NCI-H69 (cell line): Measurements from ENCODE around the gene FLYWCH1.

Experiments
- DNase-seq: peaks from one replicate; lab custom pipeline; 2025; lab: John Stamatoyannopoulos, UW

FLYWCH1 gene

DNA sequence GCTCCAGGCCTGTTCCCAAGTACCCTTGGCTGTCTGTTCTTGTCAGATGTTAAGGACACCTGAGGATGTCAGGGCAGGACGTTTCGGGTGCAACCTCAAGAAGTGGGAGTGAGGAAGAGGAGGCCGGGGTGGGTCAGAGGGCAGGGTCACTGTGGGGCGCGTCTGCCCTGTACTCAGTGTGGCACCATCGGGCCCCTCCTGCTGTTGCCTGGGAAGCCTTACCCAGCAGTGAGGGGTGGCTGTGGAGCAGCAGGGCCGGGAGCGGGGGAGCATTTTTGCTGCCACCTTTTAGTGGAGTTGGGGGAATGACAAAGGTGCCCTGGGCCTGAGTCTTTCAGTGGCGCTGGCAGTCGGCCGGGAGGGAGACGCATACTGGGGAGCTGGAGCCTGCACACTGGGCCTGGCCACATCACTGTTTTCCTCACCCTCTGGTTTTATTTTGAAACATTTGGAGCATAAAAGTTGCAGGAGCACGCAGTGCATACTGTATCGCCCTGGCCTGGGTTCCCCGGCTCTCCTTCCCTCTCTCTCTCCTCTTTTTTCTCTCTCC lies 11.1 kb upstream of the FLYWCH1 start:
- DNase-seq = no peak

DNA sequence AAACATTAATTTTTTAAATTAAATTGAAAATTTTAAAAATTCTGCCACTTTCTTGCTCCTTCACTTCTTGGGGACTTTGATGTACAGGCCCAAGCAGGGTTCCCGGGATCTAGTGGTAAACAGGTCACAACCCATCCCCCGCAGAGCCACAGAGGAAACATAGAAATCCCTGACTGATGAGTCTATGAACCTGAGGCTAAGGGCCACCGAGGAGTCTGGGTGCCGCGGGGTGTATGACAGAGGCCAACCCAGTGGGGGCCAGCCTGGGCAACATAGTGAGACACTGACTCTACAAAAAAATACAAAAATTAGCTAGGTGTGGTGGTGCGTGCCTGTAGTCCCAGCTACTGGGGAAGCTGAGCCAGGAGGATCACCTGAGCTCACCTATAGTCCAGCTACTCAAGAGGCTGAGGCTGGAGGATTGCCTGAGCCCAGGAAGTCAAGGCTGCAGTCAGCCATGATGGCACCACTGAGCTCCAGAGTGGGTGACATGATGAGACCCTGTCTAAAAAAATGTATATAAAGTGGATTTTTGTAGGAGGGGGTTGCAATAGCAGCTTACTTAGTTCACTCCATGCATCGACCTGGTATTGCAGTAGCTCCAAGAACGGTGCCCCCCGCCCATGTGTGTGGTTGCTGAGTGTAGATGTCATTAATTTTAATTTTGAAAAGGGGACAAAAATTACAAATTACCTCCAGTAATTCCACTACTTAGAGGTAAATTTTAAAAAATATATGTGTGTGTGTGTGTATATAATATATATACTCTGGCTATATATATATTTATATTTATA lies 9.2 kb upstream of the FLYWCH1 start:
- DNase-seq = no peak

DNA sequence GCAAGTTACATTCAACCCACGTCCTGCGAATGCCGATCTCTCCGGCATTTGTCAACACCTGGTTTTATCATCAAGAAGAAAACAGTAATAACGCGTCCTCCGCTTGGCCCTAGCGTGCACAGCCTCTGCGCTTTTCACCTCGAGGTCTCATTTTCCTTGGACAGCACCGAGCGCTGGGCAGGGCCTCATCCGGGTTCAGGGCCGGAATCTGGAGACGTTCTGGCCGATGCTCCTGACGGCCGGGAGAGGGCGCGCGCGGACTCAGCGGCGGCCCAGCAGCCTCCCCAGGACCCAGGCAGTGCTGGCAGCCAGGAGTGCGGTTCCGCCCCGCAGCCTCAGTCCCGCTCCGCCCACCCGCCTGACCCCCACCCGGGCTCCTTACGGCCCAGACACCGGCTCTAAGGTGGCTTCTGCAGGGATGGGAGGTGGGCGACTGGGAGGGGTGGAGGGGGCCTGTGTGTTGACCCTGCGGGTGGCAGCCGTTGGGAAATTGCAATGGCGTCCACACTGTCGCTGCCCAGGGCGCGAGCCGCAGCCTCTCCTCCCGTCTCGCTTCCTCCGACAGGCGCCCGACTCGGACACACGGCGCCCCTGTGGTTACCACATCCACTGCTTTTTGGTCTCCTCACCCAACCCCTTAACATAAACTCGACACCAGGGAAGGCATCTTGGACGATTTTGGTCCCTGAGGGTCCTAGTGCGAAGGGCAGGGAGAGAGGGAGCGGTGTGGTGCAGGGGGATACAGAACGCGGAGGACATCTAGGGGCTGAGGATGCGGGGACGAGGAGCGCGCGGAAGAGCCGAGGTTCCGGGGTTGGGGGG lies 7.4 kb upstream of the FLYWCH1 start:
- DNase-seq = peak; percentile 90

DNA sequence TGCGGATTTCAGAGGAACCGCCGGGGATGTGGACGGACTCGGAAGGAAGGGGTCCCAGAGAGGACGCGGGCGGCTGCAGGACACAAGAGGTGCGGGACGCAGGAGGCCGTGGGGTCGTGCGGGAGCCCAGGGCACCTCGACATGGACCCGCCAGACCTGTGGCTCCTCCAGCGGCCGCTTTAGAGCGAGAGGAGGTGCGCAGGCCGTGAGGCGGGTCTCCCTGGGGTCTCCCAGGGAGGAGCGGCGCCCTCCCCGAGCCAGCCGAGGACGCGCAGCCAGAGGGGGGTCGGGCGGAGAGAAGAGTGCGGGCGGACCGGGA lies 6.8 kb upstream of the FLYWCH1 start:
- peak; percentile 87 for DNase-seq

DNA sequence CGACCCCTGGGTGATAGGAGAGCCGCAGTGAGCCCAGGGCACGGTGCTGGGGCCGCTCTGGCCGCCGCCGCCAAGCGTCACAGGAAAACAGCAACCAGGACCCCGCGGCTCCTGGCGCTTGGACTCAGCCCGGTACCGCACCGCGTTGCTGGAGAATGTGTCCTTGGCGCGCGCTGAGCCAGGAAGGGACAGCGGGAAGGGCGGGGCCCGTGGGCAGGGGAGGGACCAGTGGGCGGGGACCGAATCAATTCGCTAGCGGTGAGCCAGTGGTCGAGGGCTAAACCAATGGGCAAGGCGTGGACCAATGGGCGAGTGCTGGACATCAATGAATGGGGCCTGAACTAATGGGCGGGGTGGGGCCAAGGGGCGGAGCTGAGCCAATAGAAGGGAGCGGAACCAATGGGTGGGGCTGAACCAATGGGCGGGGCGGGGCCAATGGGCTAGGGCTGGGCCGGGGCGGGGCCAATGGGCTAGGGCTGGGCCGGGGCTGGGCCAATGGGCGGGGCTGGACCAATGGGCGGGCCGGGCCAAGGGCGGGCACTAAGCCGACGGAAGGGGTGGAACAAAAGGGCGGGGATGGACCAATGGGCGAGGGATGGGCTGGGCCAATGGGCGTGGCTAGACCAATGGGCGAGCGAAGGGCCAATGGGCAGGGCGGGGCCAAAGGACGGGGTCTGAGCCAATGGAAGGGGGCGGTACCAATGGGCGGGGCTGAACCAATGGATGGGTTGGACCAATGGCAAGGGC lies 6.3 kb upstream of the FLYWCH1 start:
- peak; percentile 100 for DNase-seq

DNA sequence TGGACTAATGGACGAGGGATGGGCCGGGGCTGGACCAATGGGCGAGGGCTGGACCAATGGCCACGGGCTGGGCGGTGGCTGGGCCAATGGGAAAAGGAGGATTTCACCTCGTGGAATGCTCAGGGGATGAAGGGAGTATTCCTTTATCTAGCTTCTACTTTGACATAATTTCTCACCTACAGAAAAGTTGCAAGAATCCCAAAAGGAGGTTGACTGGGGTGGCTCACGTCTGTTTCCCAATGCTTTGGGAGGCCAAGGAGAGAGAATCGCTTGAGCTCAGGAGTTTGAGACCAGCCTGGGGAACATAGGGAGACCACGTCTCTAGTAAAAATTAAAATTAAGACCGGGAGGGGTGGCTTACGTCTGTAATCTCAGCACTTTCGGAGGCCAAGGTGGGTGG lies 5.7 kb upstream of the FLYWCH1 start:
- DNase-seq = no peak

DNA sequence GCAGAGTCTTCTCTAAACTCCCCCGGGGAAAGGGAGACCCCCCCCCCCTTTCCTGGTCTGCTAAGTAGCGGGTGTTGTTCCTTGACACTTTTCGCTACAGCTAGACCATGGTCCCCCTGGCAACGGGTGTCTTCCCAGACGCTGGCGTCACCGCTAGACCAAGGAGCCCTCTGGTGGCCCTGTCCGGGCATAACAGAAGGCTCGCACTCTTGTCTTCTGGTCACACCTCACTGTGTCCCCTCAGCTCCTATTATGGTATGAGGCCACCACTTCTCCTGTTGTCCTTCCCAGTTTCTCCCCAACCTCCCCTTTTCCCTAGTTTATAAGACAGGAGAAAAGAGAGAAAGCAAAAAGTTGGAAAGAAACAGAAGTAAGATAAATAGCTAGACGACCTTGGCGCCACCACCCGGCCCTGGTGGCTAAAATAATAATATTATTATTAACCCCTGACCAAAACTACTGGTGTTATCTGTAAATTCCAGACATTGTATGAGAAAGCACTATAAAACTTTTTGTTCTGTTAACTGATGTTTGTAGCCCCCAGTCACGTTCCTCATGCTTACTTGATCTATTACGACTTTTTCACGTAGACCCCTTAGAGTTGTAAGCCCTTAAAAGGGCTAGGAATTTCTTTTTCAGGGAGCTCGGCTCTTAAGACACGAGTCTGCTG lies 4.5 kb upstream of the FLYWCH1 start:
- peak; percentile 74 for DNase-seq

DNA sequence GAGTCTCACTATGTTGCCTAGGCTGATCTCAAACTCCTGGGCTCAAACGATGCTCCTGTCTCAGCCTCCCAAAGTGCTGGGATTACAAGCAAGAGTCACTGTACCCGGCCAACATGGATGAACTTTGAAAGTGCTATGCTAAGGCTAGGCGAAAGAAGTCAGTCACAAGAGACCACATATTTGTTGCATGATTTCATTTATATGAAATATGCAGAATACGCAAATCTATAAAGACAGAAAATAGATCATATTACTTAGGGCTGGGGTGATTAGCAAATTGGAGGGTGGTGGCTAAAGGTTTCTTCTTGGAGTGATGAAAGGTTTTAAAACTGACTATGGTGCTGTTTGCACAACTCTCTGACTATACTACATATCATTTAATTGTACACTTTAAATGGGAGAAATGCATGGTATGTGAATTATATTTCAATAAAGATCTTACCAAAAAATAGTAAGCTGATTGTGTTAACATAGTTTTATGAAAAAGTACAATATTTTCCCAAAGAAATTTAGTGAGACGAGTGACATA lies 1.2 kb upstream of the FLYWCH1 start:
- no peak for DNase-seq

DNA sequence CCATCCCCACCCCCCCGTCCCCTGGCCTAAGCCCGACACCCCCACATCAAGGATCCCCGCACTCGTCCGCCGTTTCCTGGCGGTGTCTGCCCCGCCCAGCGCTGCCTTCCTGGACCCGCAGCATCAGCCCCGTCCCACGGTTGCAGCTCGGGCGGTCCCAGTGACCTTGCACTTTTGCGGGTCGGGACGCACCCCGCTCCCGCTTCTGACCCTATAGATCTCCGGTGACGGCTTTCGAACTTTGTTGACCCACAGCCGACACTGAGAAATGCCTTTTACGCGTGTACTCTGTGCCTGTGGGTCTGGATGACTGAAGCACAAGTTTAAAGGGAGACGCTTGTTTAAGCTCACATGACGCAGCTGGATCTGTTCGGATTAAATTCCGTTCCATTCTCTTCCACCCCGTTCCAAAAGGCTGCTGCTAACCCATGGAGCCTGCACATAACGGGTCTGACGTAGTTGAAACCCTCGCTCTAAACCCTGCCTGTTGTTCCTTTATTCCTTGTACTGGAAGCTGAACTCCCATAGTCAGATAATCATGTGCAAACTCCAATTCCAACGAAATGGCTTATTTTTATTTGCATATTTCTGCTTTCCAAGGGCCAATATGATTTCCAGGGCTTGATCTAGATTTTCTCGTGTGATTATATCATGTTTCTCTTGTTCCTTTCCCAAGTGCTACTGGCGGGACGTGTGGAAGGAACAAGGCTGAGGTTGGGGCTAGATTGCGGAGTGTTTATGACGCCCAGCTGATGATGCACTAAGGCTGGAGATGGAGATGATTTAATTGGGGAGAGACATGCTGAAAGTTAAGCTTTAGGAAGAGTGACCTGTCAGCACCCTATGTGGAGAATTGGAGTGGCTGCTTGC lies 834 bp downstream of the FLYWCH1 start:
- DNase-seq = peak; percentile 52

DNA sequence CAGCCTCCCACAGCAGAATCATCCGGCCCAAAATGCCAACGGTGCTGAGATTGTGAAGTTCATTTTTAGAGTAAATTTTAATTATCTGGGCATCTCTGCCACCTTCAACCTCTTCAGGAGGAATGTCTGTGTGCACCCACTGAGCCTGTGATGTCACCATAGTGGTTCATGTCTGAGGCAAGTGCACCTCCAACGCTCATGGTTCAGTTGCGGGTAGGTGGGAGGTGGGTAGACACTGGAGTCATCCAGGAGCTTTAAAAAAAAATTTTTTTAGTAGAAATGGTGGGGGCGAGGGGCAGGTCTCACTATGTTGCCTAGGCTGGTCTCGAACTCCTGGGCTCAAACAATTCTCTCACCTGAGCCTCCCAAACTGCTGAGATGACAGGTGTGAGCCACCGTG lies 1.9 kb downstream of the FLYWCH1 start:
- no peak for DNase-seq

DNA sequence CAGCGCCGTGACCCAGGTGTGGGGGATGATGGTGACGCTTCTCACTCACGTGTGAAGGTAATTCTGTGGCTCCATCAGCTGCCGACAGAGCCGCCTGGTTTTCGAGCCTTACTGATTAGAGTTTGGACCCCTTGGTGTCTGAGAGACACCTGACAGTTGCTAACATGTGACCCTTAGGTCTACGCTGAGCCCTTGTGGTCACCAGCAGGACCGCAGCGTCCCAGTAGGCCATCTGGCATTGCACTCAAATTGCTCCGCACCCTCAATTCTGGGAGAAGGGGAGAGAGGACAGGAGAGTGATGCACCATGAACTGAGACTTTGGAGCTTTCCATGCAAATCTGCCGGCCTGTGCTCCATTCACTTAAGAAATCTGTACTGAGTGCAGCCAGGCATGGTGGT lies 2.5 kb downstream of the FLYWCH1 start:
- DNase-seq = no peak

DNA sequence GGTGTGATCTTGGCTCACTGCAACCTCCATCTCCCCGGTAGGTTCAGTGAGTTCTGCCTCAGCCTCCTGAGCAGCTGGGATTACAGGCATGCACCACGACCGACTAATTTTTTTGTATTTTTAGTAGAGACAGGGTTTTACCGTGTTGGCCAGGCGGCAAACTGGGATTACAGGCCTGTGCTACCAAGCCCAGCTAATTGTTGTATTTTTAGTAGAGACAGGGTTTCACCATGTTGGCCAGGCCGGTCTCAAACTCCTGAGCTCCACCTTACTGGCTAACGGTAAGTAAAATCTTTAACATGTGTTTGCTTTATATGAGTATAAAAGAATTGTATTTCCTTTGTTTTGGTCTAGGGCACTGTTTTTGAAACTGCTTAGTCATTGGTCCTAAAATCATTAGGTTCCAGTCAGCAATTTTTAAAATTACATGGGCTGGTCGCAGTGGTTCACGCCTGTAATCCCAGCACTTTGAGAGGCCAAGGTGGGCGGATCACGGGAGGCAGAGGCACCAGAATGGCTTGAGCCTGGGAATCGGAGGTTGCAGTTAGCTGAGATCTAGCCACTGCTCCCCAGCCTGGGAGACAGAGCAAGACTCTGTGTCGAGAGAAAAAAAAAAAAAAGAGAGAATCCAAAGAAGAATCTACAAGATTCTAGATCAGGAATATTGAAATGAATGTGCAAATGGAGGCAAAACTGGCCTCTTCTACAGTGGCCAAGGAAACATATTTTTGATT lies 3.6 kb downstream of the FLYWCH1 start:
- peak; percentile 35 for DNase-seq

DNA sequence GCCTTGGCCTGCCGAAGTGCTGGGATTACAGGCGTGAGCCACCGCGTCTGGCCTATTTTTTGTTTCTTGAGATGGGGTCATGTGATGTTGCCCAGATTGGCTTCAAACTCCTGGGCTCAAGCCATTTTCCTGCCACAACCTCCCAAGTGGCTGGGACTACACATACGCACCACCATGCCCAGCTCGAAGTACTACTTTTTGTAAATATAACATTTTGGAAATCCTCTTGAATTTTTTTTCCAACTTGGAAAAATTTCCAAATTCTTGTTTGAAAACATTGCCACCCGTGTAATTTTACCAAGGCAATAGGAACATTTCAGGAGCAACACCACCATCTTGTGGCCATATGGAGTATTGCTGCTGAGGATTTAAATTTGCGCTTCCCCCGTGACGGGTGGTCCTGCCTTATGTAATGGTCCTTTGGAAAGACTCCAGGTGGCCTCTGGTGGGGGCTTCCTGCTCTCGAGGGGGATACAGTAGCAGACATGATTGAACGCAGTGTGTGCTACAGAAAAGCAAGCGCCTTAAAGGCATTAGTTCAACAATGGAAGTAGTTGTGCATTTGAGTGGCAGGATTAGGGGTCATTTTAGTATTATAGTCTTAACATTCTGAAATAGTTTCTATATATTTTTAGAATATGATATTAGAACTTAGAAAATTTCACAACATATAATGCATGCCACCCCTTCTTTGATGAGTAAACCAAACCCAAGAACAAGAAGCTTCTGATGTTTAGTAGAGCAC lies 8.0 kb downstream of the FLYWCH1 start:
- peak; percentile 63 for DNase-seq

DNA sequence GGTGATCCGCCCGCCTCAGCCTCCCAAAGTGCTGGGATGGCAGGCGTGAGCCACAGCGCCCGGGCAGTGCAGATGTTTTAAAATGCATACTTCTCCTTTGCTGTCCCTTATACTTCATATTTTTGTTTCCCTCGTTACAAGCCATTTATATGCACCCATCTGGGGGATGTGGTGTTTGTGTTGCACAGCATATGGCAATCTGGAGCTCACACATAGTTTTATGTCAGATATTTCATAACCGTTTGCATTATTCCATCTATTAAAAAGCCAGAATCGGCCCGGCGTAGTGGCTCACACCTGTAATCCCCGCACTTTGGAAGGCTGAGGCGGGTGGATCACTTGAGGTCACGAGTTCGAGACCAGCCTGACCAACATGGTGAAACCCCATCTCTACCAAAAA lies 11.8 kb downstream of the FLYWCH1 start:
- no peak for DNase-seq

DNA sequence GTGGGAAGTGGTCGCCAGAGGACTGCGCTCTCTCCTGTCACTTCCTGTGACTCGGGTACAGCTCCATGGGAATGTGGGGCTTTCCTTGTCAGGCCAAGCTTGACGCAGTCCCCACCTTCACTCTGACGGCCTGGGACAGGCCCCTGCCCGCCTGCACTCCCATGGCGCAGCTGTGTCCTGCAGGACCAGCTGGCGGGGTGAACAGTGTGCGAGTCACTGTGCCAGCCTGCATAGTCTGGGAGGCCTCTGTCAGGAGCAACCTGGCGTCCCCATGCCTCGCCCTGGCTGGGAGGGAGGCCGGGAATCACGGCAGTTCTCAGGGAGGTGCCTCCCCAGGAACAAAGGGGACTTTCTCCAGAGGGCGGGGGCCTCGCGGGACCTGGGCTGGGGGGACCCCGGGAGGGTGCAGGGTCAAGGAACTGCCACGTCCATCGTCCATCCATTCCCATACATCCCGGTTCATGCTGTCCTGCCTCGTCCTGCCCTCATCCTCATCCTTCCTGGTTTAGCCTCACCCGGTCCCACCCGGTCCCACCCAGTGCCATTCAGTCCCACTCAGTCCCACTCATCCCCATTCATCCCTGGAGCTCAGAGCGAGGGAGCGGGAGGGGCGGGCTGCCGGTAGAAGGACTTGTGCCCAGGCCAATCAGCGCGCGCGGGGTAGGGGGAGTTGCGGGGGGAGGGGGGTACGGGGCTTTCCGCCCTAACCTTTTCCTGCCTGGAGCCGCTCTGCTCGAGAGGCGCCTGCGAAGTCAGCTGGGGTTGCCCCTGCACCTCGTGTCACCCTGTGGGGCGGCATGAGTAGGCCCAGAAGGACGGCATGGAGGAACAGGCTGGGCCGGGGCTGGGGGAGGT lies 13.4 kb downstream of the FLYWCH1 start:
- no peak for DNase-seq

DNA sequence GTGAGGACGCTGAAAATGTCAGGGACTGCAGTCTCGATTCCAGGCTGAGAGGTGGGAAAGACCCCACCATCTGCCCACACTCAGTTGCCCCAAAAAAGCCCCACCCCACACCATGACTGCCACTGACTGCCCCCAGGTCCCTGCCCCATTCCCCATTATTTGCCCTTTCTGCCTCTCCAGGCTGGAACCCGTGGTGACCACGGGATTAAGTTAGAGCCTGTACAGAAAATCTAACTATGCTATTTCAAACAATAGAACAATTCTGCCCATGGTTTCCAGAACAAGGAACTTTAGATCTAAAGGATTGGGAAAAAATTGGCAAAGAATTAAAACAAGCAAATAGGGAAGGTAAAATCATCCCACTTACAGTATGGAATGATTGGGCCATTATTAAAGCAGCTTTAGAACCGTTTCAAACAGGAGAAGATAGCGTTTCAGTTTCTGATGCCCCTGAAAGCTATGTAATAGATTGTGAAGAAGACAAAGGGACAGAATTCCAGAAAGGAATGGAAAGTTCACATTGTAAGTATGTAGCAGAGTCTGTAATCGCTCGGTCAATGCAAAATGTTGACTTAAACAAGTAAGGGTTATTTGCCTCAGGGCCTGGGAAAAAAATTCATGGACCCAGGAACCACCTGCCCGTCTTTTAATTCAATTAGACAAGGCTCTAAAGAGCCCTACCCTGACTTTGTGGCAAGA lies 14.4 kb downstream of the FLYWCH1 start:
- peak; percentile 62 for DNase-seq

DNA sequence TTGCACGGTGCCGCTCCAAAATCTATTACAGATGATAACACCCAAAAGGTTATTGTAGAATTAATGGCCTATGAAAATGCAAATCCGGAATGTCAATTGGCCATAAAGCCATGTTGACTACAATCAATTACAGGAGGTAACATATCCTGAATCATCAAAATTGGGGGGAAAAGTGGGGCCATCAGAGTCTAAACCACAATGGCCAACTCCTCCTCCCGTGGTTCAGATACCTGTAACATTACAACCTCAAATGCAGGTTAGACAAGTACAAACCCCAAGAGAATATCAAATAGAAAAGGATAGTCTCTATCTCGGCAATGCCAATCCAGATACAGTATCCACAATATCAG lies 14.9 kb downstream of the FLYWCH1 start:
- peak; percentile 49 for DNase-seq
